ENCODE measurements around the gene KDM4D. TPM values are rescaled to one million over a fixed set of nuclear protein-coding genes. Genes with fewer than 3 reads are reported as not detected.

KDM4D gene
- total and polyA plus RNA-seq, 2 experiments from 2014 or later = 0.65 to 0.94 TPM

- DNase-seq (ENCODE audit: low spot score) = no peak
- peaks cover 44% of the 10 kb centered on the region for H3K36me3 ChIP-seq (ENCODE audit: insufficient read depth)
- no peak overlapping the region for H3K27ac ChIP-seq (ENCODE audit: low read depth)
Observed at GRCh38 chr11:94961255-94961654, 12.3 kb upstream of the KDM4D start.

GRCh38 chr11:94964934-94965333 is 8.6 kb upstream of the KDM4D start:
- H3K4me1 Mint-ChIP-seq = no peaks in the 10 kb centered on the region
- no peaks in the 10 kb centered on the region; the same call in 1 of the 2 replicates for H3F3A ChIP-seq (replicated peaks; ENCODE audit: low read depth)
- H3K27me3 Mint-ChIP-seq (ENCODE audit: insufficient read depth, low read depth, poor library complexity) = no peaks in the 10 kb centered on the region
- no peak overlapping the region for H3K27ac ChIP-seq (ENCODE audit: low read depth)
- H3K9me2 ChIP-seq (ENCODE audit: insufficient read depth) = no peaks in the 10 kb centered on the region
- H3K27ac Mint-ChIP-seq = no peak overlapping the region
- no peak overlapping the region for H3K4me2 ChIP-seq
- H3K79me2 ChIP-seq (replicated peaks; ENCODE audit: insufficient read depth) = no peaks in the 10 kb centered on the region
- ATAC-seq (no peak; the same call in 2 of the 3 replicates), DNase-seq (ENCODE audit: low spot score) (no peak)
- no peak overlapping the region for H3K4me3 Mint-ChIP-seq
- no peaks in the 10 kb centered on the region for H3K4me1 ChIP-seq (ENCODE audit: insufficient read depth)
- no peak overlapping the region for H2AFZ ChIP-seq
- no peaks in the 10 kb centered on the region for H3K27me3 ChIP-seq (ENCODE audit: insufficient read depth)
- TF ChIP-seq JUNB (IDR thresholded peaks at IDR 0.05; ENCODE audit: unreplicated experiment) (no peak), CREB1 (CRISPR knock-in tag; IDR thresholded peaks at IDR 0.05; ENCODE audit: low read depth) (no peak), ZNF114 (CRISPR knock-in tag; IDR thresholded peaks at IDR 0.05) (no peak), EZH2phosphoT487 (IDR thresholded peaks at IDR 0.05; ENCODE audit: unreplicated experiment) (no peak), ETS1 (IDR thresholded peaks at IDR 0.05) (no peak), CTCF (conservative IDR thresholded peaks at IDR 0.05; ENCODE audit: low read depth in 2 of 2) (no peak), EZH2 (IDR thresholded peaks at IDR 0.05; ENCODE audit: low read depth, unreplicated experiment) (no peak), ZNF331 (CRISPR knock-in tag; IDR thresholded peaks at IDR 0.05; ENCODE audit: low read depth) (no peak), POLR2AphosphoS5 (IDR thresholded peaks at IDR 0.05; ENCODE audit: low read depth) (no peak), STAT1 (IDR thresholded peaks at IDR 0.05; ENCODE audit: unreplicated experiment) (no peak)
- 0 out of 2 replicates have a peak, but pooled peaks cover 6% of the 10 kb centered on the region for H4K20me1 ChIP-seq (replicated peaks; ENCODE audit: insufficient read depth)
- no peaks in the 10 kb centered on the region for H3K9me3 Mint-ChIP-seq
- peaks cover 74% of the 10 kb centered on the region for H3K36me3 ChIP-seq (ENCODE audit: insufficient read depth)
- H3K4me3 ChIP-seq = no peak overlapping the region
- peaks cover 64% of the 10 kb centered on the region for H3K36me3 Mint-ChIP-seq (ENCODE audit: low read depth)

More at GRCh38 chr11:94961255-94961654, 12.3 kb upstream of the KDM4D start:
- Histone ChIP-seq H3K4me3 (no peak overlapping the region), H3K4me2 (no peak overlapping the region), H3F3A (replicated peaks; ENCODE audit: low read depth) (no peaks in the 10 kb centered on the region), H4K20me1 (replicated peaks; ENCODE audit: insufficient read depth) (peaks cover 4% of the 10 kb centered on the region; the same call in 1 of the 2 replicates), H3K4me1 (ENCODE audit: insufficient read depth) (no peaks in the 10 kb centered on the region), H2AFZ (no peak overlapping the region), H3K27me3 (ENCODE audit: insufficient read depth) (no peaks in the 10 kb centered on the region), H3K79me2 (replicated peaks; ENCODE audit: insufficient read depth) (no peaks in the 10 kb centered on the region), H3K9me2 (ENCODE audit: insufficient read depth) (no peaks in the 10 kb centered on the region)
- no peaks in the 10 kb centered on the region for H3K9me3 Mint-ChIP-seq
- no peak overlapping the region for H3K27ac Mint-ChIP-seq
- H3K4me1 Mint-ChIP-seq = no peaks in the 10 kb centered on the region
- H3K4me3 Mint-ChIP-seq = no peak overlapping the region
- TF ChIP-seq STAT1 (IDR thresholded peaks at IDR 0.05; ENCODE audit: unreplicated experiment) (no peak), NANOG (IDR thresholded peaks at IDR 0.05; ENCODE audit: borderline replicate concordance) (no peak)
- peaks cover 33% of the 10 kb centered on the region for H3K36me3 Mint-ChIP-seq (ENCODE audit: low read depth)
- H3K27me3 Mint-ChIP-seq (ENCODE audit: insufficient read depth, low read depth, poor library complexity) = no peaks in the 10 kb centered on the region
- ATAC-seq = no peak

Data from GM23338 (cell line).